ENCODE data around the gene GPC6.
"Not testable (repeated sequence)": the region's sequence is repeated elsewhere in the genome, so short reads cannot be mapped to it uniquely, and the experiment has no call there.

GPC6 gene

DNA sequence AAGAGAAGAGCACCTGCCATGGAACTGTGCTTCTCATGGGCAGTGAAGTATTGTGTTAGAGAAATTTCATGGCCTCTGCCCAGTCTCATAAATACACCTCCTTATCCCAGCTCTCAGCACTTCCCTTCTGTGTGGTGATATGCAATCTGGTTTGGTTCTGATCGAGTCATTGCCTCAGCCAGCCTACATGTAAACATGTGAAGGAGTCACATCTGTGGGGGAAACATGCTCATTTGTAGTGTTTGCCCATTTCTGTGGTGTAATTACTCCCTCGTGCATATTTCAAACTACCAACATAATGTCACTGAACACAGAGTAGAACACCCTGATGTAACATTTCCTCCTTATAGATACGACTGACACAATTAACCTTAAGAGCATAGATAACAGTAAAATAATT lies 1069.9 kb downstream of the GPC6 start:
- DNase-seq = no peak

DNA sequence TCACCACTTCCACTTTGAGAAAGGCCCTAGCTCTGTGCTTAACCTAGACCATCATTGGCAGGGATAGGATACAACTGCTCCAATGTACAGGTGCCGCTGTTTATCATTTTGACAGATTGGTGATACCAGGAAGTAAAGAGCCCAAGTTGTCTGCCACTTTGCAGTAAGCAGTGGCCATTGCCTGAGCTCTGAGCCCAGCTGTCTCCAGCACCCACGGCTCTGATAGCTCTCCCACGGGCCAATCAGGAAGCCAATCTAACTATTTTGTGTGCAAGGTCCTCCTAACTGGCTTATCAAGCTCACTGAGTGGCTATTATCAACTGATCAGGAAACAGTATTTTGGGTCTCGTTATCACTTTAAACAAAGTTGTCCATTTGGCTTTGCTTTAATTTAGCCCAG lies 1071.7 kb downstream of the GPC6 start:
- no peak for DNase-seq

DNA sequence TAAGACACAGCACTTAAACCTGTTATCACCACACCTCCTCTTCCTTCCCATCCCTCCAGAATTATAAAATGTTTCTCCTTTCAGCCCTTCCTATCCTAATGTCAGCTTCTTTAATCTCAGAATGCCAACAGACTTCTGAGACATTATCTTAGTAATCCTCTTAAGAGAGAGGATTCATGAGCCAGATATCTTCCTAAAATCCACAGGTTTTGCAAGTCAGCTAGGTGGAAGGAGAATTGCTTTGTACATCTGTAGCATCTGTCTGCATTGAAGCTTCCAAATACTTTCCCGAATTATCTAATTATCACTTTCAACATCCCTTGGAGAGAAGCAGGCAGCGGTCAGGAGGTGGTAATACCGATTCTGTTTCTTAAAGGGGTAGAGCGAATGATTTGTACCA lies 1073.8 kb downstream of the GPC6 start:
- DNase-seq = no peak

DNA sequence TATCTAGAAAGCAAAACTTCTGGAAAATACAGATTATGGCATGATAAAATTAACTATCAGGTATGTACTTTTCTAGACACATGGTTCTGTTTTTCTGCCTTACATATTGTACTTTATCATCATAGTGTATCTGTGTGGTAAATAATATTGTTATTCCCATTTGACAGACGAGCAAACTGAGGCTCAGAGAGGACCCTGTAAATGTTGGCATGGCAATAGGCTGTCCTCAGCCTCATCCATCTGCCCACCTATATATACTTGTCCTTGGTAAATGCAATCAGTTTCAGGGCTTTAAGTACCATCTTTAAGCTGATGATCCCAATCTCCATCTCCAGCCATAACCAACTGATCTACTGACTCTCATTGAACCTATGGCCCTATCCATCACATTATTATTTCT lies 1074.9 kb downstream of the GPC6 start:
- no peak for DNase-seq

DNA sequence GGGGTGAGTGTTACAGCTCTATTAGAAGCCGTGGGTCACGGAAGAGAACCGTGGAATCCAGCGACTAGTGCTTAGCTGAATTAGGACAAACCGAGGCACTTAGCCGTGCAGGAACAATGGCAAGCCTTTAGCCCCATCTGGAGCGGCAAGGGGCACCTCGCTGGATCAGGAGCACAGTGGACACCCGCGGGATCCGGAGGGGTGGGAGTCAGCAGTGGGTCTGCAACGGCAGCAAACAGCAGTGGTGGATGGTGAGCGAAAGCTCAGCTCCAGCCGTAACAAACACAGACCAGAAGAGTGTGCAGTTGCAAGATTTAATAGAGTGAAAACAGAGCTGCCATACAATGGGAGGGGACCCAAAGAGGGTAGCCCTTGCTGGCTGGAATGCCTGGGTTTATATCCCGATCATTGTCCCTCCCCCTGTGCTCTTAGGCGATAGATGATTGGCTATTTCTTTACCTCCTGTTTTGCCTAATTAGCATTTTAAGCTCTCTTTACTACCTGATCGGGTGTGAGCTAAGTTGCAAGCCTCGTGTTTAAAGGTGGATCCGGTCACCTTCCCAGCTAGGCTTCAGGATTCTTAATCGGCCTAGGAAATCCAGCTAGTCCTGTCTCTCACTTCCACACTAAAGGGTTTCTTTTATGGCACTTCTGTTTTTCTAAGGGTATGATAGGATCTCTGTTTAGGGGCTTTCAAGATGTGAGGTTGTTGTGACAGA lies 1076.4 kb downstream of the GPC6 start:
- not testable (repeated sequence) for DNase-seq

DNA sequence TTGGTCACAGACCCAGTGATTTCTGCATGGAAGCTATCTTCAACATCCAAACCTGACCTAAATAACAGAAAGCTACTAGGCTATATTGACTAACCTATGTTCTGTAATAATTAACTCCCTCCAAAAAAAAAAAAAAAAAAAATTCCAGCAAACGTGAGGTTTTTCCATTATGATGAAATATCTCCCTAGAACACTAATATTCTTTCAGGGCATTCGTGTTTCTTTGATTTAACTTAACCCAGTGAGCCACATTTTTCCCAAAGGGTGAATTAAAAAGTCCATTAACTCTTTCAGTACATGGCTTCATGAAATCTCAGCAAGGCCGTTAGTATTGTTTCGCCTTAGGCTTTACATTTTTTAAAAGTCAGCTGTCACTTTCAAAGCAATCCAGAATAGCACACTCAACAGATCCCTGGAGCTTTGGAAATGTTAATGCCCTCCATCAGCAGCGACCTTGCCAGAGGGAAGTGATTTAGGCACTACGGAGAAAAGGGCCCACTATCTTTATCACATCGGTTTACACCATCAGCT lies 1077.1 kb downstream of the GPC6 start:
- no peak for DNase-seq

DNA sequence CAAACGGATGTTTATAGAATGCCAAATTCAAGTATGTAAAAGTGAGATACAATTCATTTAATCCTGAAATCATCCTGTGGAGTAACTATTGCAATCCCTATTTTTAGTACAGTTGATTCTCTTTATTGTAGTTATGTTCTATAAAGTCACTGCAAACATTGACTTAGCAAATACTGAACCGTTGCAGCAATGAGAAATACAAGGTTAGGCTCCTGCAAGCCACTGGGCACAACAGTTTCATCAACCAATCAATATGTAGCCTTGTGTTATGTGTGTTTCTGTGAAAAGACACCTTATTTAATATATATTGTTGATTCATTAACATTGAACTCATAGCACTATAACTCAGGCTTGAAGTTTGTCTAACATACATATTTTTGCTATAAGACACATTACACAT lies 1078.4 kb downstream of the GPC6 start:
- DNase-seq = no peak

DNA sequence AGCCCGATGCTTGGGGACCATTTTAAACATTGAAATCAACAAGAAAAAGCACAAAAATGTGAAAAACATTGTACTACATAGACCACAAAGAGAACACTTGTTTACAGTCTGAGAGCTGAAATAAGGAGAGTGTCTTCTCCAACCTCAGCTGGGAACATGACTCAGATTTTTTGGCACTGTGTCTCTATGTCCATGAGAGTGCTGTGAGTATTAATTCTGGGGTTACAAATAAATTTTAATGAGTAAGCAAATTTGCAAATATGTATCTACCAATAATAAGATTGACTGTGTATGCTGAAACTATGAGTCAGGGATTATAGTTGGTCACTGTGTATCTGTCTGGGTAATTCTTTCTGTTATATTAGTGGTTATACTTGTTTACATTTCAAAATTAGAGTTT lies 1078.9 kb downstream of the GPC6 start:
- DNase-seq = no peak

DNA sequence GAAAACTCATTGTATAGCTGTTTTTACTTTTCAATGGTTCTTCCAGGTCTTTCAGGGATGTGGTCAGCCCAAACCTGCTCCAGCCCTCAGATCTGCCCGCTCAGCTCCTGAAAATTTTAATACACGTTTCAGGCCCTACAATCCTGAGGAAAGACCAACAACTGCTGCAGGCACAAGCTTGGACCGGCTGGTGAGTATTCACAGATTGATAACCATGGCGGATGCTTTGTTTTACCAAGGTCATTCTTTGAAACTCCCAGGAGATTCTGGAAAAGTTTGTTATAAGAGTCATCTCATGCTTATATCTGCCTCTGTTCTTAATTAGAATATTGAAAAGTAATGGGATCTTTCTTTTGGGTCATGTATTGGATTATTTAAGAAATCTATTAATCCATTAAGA lies 1079.3 kb downstream of the GPC6 start:
- no peak for DNase-seq

DNA sequence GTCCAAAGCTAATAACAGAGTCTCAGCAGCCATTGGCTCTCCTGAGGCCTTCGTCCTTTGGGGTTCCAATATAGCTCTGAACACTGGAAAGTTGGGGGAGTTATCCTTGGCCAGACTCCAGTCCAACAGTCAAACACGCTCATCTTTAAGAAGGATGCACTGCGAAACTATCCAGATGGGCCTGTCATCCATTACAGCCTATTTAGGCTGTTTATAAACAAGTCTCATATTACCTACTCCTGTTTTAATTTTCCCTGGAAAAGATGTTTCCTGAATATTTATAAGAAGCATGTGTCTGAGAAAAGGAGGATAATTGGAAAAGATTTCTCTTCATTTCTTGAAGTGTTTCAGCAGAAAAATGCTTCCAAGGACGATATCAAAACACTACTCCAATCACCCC lies 1082.2 kb downstream of the GPC6 start:
- no peak for DNase-seq

DNA sequence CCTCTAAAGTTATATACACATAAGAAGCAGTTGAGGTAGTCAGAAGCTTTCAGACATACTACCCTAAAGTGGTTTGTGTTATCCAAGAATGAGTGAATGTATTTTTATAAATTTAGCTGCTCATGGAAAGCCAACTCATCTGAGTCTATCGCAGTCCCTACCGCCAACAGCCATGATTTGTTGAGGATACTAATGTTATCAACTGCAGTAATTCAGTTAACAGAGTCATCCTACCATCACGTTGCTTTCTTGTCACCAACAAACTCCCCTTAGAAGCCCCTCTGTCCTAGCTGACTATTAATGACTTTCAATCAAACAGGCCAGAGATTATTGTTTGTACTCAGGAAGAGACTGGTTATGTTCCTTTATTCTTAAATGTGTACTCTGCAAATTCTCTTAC lies 1083.0 kb downstream of the GPC6 start:
- DNase-seq = no peak

DNA sequence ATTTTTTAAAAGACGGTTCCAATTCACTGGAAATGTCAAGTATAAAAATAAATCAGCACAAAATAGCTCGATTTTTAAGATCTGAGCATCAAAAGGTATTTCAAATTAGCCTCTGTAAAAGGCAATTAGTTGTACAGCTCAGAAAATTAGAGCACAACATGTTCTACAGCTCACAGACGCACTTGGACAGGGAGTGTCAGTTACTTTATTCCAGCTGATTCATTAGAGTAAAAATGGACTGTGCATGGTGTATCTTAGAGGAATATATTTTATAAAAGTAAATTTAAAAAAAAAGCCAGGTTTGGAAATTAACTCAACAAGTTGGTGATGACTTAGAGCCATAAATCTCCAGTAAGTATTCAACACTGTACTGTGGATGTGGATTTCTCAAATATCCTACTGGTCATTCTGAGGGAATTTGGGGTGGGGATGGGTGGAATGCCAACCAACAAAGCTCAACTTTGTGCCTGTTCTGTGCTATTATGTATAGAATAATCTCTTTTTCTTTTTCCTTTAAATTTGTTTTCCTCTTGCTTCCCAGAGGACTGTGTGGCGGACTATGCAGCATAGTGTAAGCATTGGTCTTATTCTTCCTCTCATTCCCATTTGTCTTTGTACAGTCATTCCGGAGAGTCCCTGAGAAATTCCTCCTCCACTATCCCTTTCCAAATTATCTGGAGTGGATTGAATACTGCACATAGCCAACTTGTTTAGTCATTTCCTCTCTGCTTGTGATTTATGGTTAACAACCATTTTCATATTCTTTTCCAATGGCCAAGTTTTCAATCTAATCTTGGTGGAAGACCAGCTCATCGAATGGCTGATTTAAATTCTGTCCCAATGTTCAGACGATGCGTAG lies 1083.6 kb downstream of the GPC6 start:
- DNase-seq = no peak

DNA sequence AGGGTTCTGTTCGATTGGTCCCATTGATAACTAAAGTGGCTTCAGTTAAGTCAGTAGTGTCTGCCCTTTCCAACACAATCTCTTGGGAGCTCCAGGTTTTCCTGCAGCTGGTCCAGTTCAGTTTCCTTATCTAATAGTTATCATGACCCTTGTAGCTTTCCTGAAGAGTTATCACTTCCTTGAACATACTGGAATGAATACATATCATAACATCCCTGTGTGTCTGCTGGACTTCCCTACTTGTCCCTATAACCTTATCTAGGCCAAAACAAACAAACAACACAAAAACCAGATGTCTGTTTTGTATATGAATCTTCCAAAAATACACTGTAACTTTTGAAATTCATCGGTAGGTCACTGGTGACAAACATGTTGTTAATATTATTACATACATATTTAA lies 1085.3 kb downstream of the GPC6 start:
- DNase-seq = no peak

DNA sequence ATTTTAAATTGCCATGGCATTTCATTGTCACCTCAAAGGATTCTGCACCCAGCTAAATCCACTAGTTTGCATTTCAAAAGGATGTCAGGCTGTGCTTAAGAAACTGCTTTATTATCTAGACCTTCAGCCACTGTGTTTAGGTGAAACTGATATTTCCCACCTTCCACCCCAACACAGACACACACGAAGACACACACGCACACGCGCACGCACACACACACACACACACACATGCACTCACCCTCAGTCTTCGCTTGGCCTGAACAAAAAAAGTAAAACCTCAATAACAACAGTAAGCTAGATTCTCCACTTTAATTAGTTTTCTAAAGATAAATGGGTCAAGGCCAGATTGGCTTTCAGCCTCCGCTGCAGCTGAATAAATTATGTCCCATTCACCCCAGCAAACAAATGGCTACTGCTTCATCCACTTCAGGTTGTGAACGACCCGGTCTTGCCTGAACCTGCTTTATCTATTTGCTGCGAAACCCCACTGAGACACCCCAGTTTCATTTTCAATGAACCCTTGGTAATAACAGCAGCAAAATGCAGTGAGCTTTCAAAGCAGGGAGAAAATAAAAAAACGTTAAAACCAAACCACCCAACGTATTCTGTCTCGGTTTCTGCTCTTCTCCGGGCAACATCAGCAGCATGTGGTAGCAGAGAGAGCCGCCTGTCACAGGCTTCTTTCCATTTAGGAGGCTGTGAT lies 1086.1 kb downstream of the GPC6 start:
- no peak for DNase-seq

DNA sequence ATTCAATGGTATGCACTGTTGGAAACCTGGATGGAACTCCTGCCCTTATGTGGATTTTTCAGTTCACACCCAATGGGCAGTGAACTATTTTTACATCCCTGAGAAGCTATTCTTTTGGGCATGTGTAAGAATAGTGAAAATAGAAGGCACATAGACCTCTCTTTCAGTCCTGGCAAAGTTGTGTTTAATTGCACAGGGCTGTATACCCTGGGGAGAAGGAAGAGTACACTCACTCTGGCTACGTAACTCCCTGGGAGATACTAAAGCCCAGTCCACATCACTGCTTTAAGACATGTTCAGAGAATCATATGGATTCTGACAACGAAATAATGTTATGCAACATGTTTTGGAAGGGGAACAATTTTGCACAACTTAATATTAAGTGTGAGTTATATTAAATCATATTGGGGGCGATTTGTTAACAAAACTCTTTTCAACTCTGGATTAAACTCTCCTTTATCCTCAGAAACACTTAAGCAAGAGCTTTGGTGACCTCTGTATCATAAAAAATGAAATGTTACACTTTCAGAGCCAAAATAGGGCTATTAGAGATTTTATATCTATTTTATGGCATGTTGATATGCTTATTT lies 1086.8 kb downstream of the GPC6 start:
- no peak for DNase-seq

DNA sequence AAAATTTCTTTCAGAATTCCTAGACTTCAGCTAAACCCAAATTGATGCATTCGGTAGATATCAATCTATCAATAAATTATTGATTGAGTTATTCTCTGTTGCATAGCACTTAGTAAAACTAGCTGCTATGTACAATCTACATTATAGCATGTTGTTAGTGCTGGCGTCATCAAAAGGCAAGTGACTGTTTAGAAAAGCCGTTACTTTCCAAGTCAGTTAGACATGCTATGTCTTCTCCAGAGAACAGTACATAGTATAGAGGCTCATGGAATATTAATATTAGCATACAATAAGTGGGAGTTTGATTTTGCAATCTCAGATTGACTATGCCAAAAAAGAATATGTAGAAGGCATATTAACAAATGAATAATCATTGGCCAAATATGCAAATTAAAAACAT lies 1087.3 kb downstream of the GPC6 start:
- DNase-seq = no peak

DNA sequence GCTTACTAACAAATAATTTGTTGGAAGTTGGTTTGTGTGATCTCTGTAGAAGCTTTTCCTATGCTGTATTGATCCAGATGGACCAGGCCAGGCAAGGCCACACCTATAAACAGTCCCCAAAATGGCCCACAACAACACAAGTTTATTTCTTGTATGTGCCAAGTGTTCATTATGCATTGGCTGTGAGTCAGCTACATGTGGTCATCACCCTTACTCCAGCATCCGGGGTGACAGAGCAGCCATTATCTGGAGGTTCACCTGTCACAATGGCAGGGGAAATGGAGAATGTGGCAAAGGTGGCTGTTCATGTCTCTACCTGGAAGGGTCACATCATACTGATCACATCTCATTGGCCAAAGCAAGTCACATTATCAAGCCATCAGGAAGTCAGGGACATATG lies 1088.6 kb downstream of the GPC6 start:
- no peak for DNase-seq

DNA sequence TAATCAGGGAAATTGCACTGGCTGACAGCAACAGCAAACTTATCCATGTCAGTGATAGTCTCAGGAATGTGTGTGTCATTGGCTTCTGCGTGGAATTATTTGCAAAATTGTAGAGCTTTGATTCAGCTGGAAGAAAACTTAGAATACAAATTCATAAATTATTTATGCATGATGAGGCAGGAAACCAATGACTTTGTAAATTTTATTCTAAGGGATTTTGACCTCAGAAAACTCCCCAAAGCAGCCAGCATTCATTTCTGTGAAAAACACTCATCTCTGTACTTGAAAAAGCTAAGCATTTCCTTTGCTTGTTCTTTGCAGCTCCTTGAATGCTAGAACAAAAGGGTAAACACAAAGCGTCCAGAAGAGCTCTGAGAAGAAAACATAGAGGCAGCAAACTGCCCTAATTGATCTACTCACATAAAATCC lies 1090.5 kb downstream of the GPC6 start:
- DNase-seq = no peak

DNA sequence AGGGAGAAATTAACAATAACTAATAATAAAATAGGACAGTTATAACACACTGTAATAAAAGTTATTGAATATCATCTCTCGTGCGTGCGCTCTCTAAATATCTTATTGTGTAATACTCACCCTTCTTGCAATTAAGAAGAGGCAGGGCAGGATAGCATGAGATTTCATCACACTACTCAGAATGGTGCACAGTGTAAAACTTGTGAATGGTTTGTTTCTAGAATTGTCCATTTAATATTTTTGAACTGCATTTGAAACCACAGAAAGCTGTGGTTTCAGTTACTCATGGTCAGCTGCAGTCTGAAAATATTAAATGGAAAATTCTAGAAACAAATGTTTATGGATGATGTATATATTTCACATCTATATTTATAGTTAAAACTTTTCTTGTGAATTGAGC lies 1091.8 kb downstream of the GPC6 start:
- no peak for DNase-seq

DNA sequence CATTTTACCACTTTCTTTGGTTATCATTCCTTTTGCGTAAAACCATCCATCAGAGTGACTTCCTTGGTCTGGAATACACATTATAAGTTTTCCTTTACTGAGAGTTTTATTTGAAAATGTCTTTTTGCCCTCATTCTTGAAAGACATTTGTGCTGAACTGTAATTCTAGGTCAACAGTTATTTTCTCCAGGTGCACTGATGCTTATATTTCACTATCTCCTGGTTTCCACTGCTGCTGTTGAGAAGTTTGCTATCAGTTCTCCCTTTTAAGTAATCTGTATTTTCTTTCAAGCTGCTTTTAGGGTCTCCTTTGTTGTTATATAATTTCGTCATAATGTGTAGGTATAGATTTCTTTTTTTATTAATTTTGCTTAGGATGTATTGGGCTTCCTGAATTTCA lies 1092.9 kb downstream of the GPC6 start:
- no peak for DNase-seq

DNA sequence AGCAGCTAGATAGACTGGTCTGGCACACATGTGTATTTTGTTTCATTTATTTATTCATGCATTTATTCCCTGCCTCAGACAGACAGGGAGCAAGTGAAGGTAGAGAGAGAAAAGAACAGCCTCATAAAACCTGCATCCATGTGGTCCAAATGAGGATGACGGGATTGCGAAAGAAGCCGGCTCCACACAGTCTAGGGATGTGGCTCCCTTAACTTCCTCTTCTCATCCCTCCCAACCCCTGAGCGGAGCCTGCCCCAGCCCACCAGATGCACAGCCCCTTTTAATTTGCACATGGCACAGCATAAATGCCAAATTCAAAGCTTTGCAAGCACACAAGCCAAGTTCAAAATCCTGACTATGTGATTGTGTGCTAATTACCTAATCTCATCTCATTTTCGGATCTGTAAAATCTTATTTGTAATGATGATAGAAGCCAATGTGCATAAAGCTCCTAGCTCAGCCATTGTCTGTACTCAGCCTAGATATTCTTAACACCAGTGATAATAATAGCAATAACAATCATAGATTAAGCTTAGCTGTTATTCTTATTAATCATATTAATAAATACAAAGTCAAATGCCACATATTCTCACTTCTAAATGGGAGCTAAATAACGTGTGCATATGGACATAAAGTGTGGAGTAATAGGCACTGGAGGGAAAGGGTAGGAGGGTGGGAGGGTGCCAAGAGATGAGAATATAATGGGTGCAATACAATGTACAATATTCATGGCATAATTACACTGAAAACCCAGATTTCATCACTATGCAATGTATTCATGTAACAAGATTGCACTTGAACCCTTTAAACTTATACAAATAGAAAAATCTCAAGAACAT lies 1096.5 kb downstream of the GPC6 start:
- DNase-seq = peak; percentile 34 to 54
